ENCODE data around the gene BRIP1. TPM values are rescaled to one million over a fixed set of nuclear protein-coding genes. Genes with fewer than 3 reads are reported as not detected.

The BRIP1 gene
- total and polyA plus RNA-seq, 4 donors = 0.13 to 1.4 (median 0.44) TPM

- H3K4me3 ChIP-seq (ENCODE audit: low read length in 2 of 2) = no peak overlapping the region
- intact Hi-C loops (cut with DNase I) = no loop called here
- no peaks in the 10 kb centered on the region for H3K4me1 ChIP-seq (ENCODE audit: control insufficient read depth in 1 of 2, insufficient read depth in 2 of 2, low read length in 2 of 2)
- ATAC-seq (ENCODE audit: low FRiP score) (no peak), DNase-seq (no peak)
- no peaks in the 10 kb centered on the region for H3K27me3 ChIP-seq (ENCODE audit: control insufficient read depth in 1 of 2, insufficient read depth in 2 of 2, low read length in 1 of 2)
- peaks cover 4% of the 10 kb centered on the region for H3K9me3 ChIP-seq (ENCODE audit: control insufficient read depth, low read length)
- no peak overlapping the region for H3K27ac ChIP-seq (ENCODE audit: low read depth in 1 of 2, low read length in 2 of 2)
- 98 to 99% methylated on average over 5 of the region's 5 CpGs for WGBS, 2 donors
- H3K36me3 ChIP-seq (ENCODE audit: control insufficient read depth in 1 of 2, insufficient read depth in 2 of 2, low read length in 1 of 2) = no peaks in the 10 kb centered on the region
These were observed 163.1 kb downstream of the BRIP1 start for GRCh38 chr17:61700252-61700651.

- no peak for ATAC-seq (ENCODE audit: low FRiP score)
- no peak overlapping the region for H3K4me3 ChIP-seq (ENCODE audit: low read length in 2 of 2)
- H3K9me3 ChIP-seq (ENCODE audit: control insufficient read depth, low read length) = peaks cover 4% of the 10 kb centered on the region
- DNase-seq = no peak
- no peaks in the 10 kb centered on the region for H3K4me1 ChIP-seq (ENCODE audit: control insufficient read depth in 1 of 2, insufficient read depth in 2 of 2, low read length in 2 of 2)
- WGBS, 2 donors = 96 to 99% methylated on average over 2 of the region's 2 CpGs
- intact Hi-C loops (cut with DNase I) = no loop called here
- H3K27ac ChIP-seq (ENCODE audit: low read depth in 1 of 2, low read length in 2 of 2) = no peak overlapping the region
- H3K36me3 ChIP-seq (ENCODE audit: control insufficient read depth in 1 of 2, insufficient read depth in 2 of 2, low read length in 1 of 2) = no peaks in the 10 kb centered on the region
- no peaks in the 10 kb centered on the region for H3K27me3 ChIP-seq (ENCODE audit: control insufficient read depth in 1 of 2, insufficient read depth in 2 of 2, low read length in 1 of 2)
These were observed 163.6 kb downstream of the BRIP1 start for GRCh38 chr17:61699694-61700093.

- H3K27ac ChIP-seq (ENCODE audit: low read depth in 1 of 2, low read length in 2 of 2) = no peak overlapping the region
- no peaks in the 10 kb centered on the region for H3K27me3 ChIP-seq (ENCODE audit: control insufficient read depth in 1 of 2, insufficient read depth in 2 of 2, low read length in 1 of 2)
- WGBS, 2 donors = 93 to 98% methylated on average over 1 of the region's 1 CpG
- intact Hi-C loops (cut with DNase I) = no loop called here
- no peak overlapping the region for H3K4me3 ChIP-seq (ENCODE audit: low read length in 2 of 2)
- DNase-seq (no peak), ATAC-seq (ENCODE audit: low FRiP score) (no peak)
- H3K4me1 ChIP-seq (ENCODE audit: control insufficient read depth in 1 of 2, insufficient read depth in 2 of 2, low read length in 2 of 2) = no peaks in the 10 kb centered on the region
- no peaks in the 10 kb centered on the region for H3K36me3 ChIP-seq (ENCODE audit: control insufficient read depth in 1 of 2, insufficient read depth in 2 of 2, low read length in 1 of 2)
- peaks cover 4% of the 10 kb centered on the region for H3K9me3 ChIP-seq (ENCODE audit: control insufficient read depth, low read length)
These were observed 164.3 kb downstream of the BRIP1 start for GRCh38 chr17:61699032-61699431.

- H3K9me3 ChIP-seq (ENCODE audit: control insufficient read depth, low read length) = peaks cover 4% of the 10 kb centered on the region
- no peak overlapping the region for H3K27ac ChIP-seq (ENCODE audit: low read depth in 1 of 2, low read length in 2 of 2)
- no peaks in the 10 kb centered on the region for H3K27me3 ChIP-seq (ENCODE audit: control insufficient read depth in 1 of 2, insufficient read depth in 2 of 2, low read length in 1 of 2)
- intact Hi-C loops (cut with DNase I) = no loop called here
- ATAC-seq (ENCODE audit: low FRiP score) = no peak
- H3K36me3 ChIP-seq (ENCODE audit: control insufficient read depth in 1 of 2, insufficient read depth in 2 of 2, low read length in 1 of 2) = no peaks in the 10 kb centered on the region
- DNase-seq = no peak
- 97 to 99% methylated on average over 2 of the region's 2 CpGs for WGBS, 2 donors
- no peak overlapping the region for H3K4me3 ChIP-seq (ENCODE audit: low read length in 2 of 2)
- no peaks in the 10 kb centered on the region for H3K4me1 ChIP-seq (ENCODE audit: control insufficient read depth in 1 of 2, insufficient read depth in 2 of 2, low read length in 2 of 2)
These were observed 165.1 kb downstream of the BRIP1 start for GRCh38 chr17:61698244-61698643.

- ATAC-seq (ENCODE audit: low FRiP score) = no peak
- WGBS, 2 donors = 92 to 95% methylated on average over 2 of the region's 2 CpGs
- no peaks in the 10 kb centered on the region for H3K36me3 ChIP-seq (ENCODE audit: control insufficient read depth in 1 of 2, insufficient read depth in 2 of 2, low read length in 1 of 2)
- no peak overlapping the region for H3K4me3 ChIP-seq (ENCODE audit: low read length in 2 of 2)
- no peak for DNase-seq
- H3K27ac ChIP-seq (ENCODE audit: low read depth in 1 of 2, low read length in 2 of 2) = no peak overlapping the region
- H3K4me1 ChIP-seq (ENCODE audit: control insufficient read depth in 1 of 2, insufficient read depth in 2 of 2, low read length in 2 of 2) = no peaks in the 10 kb centered on the region
- peaks cover 3% of the 10 kb centered on the region for H3K9me3 ChIP-seq (ENCODE audit: control insufficient read depth, low read length)
- intact Hi-C loops (cut with DNase I) = no loop called here
- no peaks in the 10 kb centered on the region for H3K27me3 ChIP-seq (ENCODE audit: control insufficient read depth in 1 of 2, insufficient read depth in 2 of 2, low read length in 1 of 2)
These were observed 167.5 kb downstream of the BRIP1 start for GRCh38 chr17:61695779-61696337.

GRCh38 chr17:61694095-61694494, 169.2 kb downstream of the BRIP1 start:
- Histone ChIP-seq H3K36me3 (ENCODE audit: control insufficient read depth in 1 of 2, insufficient read depth in 2 of 2, low read length in 1 of 2) (no peaks in the 10 kb centered on the region), H3K4me3 (ENCODE audit: low read length in 2 of 2) (no peak overlapping the region), H3K9me3 (ENCODE audit: control insufficient read depth, low read length) (no peaks in the 10 kb centered on the region), H3K27ac (ENCODE audit: low read depth in 1 of 2, low read length in 2 of 2) (no peak overlapping the region), H3K4me1 (ENCODE audit: control insufficient read depth in 1 of 2, insufficient read depth in 2 of 2, low read length in 2 of 2) (no peaks in the 10 kb centered on the region), H3K27me3 (ENCODE audit: control insufficient read depth in 1 of 2, insufficient read depth in 2 of 2, low read length in 1 of 2) (no peaks in the 10 kb centered on the region)
- 52 to 65% methylated on average over 1 of the region's 1 CpG for WGBS, 2 donors
- ATAC-seq (ENCODE audit: low FRiP score) (no peak), DNase-seq (no peak)
- intact Hi-C loops (cut with DNase I) = no loop called here

GRCh38 chr17:61689610-61690180, 173.6 kb downstream of the BRIP1 start:
- intact Hi-C loops (cut with DNase I) = no loop called here
- Histone ChIP-seq H3K4me1 (ENCODE audit: control insufficient read depth in 1 of 2, insufficient read depth in 2 of 2, low read length in 2 of 2) (no peaks in the 10 kb centered on the region), H3K4me3 (ENCODE audit: low read length in 2 of 2) (no peak overlapping the region), H3K27me3 (ENCODE audit: control insufficient read depth in 1 of 2, insufficient read depth in 2 of 2, low read length in 1 of 2) (no peaks in the 10 kb centered on the region), H3K36me3 (ENCODE audit: control insufficient read depth in 1 of 2, insufficient read depth in 2 of 2, low read length in 1 of 2) (no peaks in the 10 kb centered on the region), H3K9me3 (ENCODE audit: control insufficient read depth, low read length) (no peaks in the 10 kb centered on the region), H3K27ac (ENCODE audit: low read depth in 1 of 2, low read length in 2 of 2) (no peak overlapping the region)
- ATAC-seq (ENCODE audit: low FRiP score) (no peak), DNase-seq (no peak)
- WGBS, 2 donors = 92 to 93% methylated on average over 3 of the region's 3 CpGs

GRCh38 chr17:61687769-61688168, 175.6 kb downstream of the BRIP1 start:
- 92 to 96% methylated on average over 2 of the region's 2 CpGs for WGBS, 2 donors
- no peak overlapping the region for H3K4me3 ChIP-seq (ENCODE audit: low read length in 2 of 2)
- DNase-seq = no peak
- no peaks in the 10 kb centered on the region for H3K27me3 ChIP-seq (ENCODE audit: control insufficient read depth in 1 of 2, insufficient read depth in 2 of 2, low read length in 1 of 2)
- no peak overlapping the region for H3K27ac ChIP-seq (ENCODE audit: low read depth in 1 of 2, low read length in 2 of 2)
- no peaks in the 10 kb centered on the region for H3K4me1 ChIP-seq (ENCODE audit: control insufficient read depth in 1 of 2, insufficient read depth in 2 of 2, low read length in 2 of 2)
- no peaks in the 10 kb centered on the region for H3K36me3 ChIP-seq (ENCODE audit: control insufficient read depth in 1 of 2, insufficient read depth in 2 of 2, low read length in 1 of 2)
- intact Hi-C loops (cut with DNase I) = no loop called here
- no peak for ATAC-seq (ENCODE audit: low FRiP score)
- no peaks in the 10 kb centered on the region for H3K9me3 ChIP-seq (ENCODE audit: control insufficient read depth, low read length)

GRCh38 chr17:61686113-61686512, 177.2 kb downstream of the BRIP1 start:
- H3K27ac ChIP-seq (ENCODE audit: low read depth in 1 of 2, low read length in 2 of 2) = no peak overlapping the region
- H3K9me3 ChIP-seq (ENCODE audit: control insufficient read depth, low read length) = no peaks in the 10 kb centered on the region
- DNase-seq (no peak), ATAC-seq (ENCODE audit: low FRiP score) (no peak)
- 99 to 100% methylated on average over 1 of the region's 1 CpG for WGBS, 2 donors
- H3K4me3 ChIP-seq (ENCODE audit: low read length in 2 of 2) = no peak overlapping the region
- no peaks in the 10 kb centered on the region for H3K27me3 ChIP-seq (ENCODE audit: control insufficient read depth in 1 of 2, insufficient read depth in 2 of 2, low read length in 1 of 2)
- intact Hi-C loops (cut with DNase I) = no loop called here
- no peaks in the 10 kb centered on the region for H3K36me3 ChIP-seq (ENCODE audit: control insufficient read depth in 1 of 2, insufficient read depth in 2 of 2, low read length in 1 of 2)
- H3K4me1 ChIP-seq (ENCODE audit: control insufficient read depth in 1 of 2, insufficient read depth in 2 of 2, low read length in 2 of 2) = no peaks in the 10 kb centered on the region

Data from aorta (tissue), 5 donors.